DMS153 treated with DMSO at 0.1 percent for 48 hours (cell line): ENCODE measurements around the gene TEPSIN.

Source experiments
- DNase-seq: peaks from one replicate; lab custom pipeline; 2025; ENCODE audit not compliant: unreplicated experiment; lab: John Stamatoyannopoulos, UW

Gene TEPSIN

GRCh38 chr17:81250286-81251093 lies 11.6 kb upstream of the TEPSIN start:
- DNase-seq: no peak

- no peak for DNase-seq
Measured at GRCh38 chr17:81249223-81250040, 10.6 kb upstream of the TEPSIN start.

- no peak for DNase-seq
Measured at GRCh38 chr17:81248649-81249048, 9.8 kb upstream of the TEPSIN start.

- DNase-seq: no peak
Measured at GRCh38 chr17:81247339-81247990, 8.6 kb upstream of the TEPSIN start.

- no peak for DNase-seq
Measured at GRCh38 chr17:81246679-81247338, 8.0 kb upstream of the TEPSIN start.

GRCh38 chr17:81246343-81246670 lies 7.5 kb upstream of the TEPSIN start:
- DNase-seq: no peak

- DNase-seq: no peak
Measured at GRCh38 chr17:81245665-81246342, 6.9 kb upstream of the TEPSIN start.

GRCh38 chr17:81245024-81245664 lies 6.3 kb upstream of the TEPSIN start:
- no peak for DNase-seq

- DNase-seq: no peak
Measured at GRCh38 chr17:81244358-81245023, 5.6 kb upstream of the TEPSIN start.

- DNase-seq: no peak
Measured at GRCh38 chr17:81243333-81243664, 4.4 kb upstream of the TEPSIN start.

- DNase-seq: no peak
Measured at GRCh38 chr17:81242421-81243332, 3.8 kb upstream of the TEPSIN start.

- peak; percentile 11 for DNase-seq
Measured at GRCh38 chr17:81241648-81242420, 3.0 kb upstream of the TEPSIN start.

GRCh38 chr17:81241203-81241602 lies 2.3 kb upstream of the TEPSIN start:
- DNase-seq: no peak

GRCh38 chr17:81240761-81241160 lies 1.9 kb upstream of the TEPSIN start:
- no peak for DNase-seq

GRCh38 chr17:81239714-81240555 lies 1.1 kb upstream of the TEPSIN start:
- no peak for DNase-seq

- no peak for DNase-seq
Measured at GRCh38 chr17:81238490-81238814, 403 bp downstream of the TEPSIN start.
